CD4-positive, alpha-beta T cell treated with Interleukin-6 for 4 hours (primary cell): Measurements from ENCODE around the gene MUC2.

ENCODE experiments used
- DNase-seq: peaks from one replicate; pipeline ENCODE4 v3.0.0-alpha.2; 2020; ENCODE audit warnings: mixed read lengths

The MUC2 gene

DNA sequence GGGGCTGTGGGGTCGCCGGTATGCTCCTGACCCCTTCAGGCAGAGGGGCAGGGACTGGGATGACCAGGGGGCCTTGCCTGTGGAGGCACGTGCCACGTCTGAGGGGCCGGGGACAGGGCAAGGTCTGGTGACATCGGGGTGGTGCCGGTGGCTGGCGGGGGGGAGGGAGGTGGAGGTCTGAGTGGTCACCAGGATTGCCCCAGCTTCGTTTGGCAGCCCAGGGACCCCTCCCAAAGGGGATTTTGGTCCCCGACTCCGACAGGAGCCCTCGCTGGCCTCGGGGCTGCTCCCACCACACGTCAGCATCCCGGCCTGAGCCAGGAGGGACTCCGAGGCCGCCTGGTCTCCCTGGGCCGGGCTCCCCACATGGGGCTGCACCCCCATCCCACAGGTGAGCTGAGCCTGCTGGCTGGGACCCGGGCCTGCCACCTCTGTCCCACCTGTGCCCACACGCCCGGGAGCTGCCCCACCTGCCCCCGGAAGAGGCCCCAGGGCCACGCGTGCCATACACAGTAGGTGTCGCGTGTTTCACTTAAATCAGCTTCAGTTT, 37.1 kb upstream of the MUC2 start:
- DNase-seq: no peak

DNA sequence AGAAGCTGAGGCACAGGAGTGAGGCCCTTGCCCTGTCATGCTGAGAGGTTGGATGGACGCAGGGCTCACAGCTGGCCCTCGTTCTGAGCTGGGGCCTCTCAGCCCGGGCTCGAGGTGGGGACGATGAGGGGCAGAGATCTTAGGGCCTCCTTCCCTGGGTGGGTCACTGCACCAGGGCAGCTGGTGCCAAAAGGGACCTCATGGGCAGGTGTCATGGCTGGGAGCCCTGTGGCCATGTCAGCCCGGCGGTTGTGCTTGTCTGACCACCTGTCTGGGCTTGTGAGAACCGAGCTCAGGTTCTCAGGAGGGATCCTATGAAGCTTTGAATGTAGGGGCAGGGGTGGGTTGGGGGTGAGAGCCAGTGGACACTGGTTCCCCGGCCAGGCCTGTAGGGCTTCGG, 36.3 kb upstream of the MUC2 start:
- DNase-seq: no peak

DNA sequence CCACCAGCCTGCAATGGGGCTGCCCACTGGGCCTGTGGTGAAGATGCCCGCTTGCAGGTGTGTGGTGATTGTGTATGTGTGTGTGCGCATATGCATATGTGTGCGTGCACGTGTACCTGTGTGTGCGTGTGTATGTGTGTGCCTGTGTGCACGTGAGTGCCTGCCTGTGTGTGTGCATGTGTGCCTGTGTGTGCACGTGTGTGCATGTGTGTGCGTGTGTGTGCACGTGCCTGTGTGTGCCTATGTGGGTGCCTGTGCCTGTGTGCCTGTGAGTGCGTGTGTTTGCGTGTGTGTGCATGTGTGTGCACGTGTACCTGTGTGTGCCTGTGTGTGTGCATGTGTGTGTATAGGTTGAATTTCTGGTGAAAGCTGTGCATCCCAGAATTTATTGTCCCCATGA, 35.8 kb upstream of the MUC2 start:
- no peak for DNase-seq

DNA sequence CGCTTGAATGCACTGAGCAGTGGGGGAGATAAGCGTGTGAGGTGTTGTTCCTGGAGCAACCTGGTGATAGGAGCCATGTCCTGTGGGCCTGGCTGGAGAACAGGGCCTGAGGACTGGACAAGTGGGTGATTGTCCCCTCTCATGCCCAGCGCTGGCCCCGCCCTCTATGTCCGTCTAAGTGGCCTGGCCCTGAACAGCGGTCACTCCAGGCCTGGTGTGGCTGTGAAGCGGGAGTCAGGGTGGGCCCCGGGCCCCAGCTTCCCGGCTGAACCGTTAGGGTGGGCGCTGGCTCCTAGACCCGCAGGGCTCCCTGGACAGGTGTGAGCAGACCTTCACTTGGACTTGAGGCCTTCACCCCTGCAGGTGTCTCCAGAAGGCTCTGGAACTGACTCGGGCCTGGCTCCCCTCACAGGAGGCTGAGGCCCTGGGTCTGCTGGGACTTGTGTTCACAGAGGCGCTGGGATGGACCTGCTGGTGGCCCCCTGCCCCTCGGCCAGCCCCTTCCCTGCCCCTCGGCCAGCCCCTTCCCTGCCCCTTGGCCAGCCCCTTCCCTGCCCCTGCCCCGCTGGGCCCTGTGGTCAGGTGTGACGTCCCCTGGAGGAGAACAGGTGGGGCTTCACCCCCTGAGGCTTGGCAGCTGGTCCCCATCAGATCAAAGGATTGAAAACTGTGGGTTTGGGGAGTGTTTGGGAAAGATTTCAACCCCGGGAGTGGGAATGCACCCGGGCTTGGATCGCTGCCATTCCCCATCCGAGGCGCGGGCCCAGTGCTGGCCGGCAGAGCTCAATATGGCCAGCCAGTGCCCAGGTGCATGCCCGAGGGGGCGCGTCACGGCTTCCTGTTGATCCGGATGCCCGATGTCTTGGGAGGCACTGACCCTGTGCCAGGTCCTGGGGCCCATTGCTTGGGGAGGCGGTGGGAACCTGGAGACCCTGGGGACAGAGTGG, 34.9 kb upstream of the MUC2 start:
- DNase-seq: no peak

DNA sequence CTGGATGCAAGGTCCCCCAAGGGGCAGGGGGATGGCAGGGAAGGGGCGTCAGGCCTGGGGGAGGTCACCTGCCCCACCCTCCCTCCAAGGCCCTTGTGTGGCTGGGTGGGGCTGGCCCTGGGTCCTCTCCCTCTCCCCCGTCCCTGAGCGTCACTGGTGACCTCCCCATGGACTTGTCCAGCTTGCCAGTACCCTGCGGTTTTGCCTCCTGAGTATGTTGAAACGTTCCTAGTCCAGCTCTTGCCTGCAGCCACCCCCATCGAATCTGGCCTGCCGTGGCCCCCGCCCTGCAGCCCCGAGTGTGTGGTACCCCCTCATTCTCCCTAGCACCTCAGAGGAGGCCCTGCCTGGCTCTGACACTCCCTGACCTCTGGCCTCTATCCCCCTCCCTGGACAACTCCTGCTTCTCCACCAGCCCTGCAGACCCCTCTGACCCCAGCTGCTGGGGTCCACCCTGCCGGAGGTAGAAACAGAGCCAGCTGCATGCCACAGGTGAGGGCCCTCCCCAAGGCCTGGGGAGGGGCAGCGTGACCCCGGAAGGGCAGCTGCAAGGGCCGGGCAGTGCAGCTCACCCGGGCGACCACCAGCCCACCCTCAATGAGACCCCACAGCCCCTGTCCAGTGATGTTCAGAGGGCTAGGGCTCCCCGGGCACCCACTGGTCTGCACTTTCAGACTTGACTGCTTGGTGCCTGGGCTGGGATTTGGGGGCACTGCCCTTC, 34.1 kb upstream of the MUC2 start:
- no peak for DNase-seq

DNA sequence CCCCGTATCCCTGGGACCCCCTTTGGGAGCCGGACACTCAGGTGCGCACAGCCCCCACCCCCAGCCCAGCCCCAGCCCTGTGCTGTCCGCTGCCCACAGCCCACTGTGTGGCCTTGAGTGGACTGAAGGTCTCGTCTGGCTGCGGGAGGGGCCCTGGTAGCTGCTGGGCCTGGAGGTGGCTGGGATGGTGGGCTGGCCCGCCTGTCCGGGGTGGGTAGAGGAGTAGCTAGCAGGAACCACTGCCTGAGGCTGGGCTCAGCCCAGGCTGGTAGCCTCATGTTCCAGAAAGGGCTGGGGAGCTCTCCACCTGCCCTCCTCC, 33.6 kb upstream of the MUC2 start:
- no peak for DNase-seq

DNA sequence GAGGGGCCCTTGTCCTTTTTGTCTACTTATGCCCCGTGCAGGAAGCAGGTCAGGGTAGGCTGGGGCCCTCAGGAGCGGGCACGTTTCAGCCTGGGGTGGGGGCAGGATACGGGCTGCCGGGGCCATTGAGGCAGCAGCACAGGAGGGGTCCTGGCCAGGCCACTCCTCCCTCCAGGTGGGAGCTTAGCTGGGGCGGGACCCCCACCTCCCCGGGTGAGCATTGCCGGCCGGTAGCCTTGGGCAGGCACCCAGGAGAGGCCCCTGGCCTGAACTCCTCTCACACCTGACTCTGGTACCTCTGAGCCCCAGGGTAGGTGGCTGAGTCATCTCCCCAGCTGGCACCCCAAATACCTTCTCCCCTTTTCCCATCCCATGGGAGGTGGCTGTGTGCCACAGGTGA, 33.2 kb upstream of the MUC2 start:
- no peak for DNase-seq

DNA sequence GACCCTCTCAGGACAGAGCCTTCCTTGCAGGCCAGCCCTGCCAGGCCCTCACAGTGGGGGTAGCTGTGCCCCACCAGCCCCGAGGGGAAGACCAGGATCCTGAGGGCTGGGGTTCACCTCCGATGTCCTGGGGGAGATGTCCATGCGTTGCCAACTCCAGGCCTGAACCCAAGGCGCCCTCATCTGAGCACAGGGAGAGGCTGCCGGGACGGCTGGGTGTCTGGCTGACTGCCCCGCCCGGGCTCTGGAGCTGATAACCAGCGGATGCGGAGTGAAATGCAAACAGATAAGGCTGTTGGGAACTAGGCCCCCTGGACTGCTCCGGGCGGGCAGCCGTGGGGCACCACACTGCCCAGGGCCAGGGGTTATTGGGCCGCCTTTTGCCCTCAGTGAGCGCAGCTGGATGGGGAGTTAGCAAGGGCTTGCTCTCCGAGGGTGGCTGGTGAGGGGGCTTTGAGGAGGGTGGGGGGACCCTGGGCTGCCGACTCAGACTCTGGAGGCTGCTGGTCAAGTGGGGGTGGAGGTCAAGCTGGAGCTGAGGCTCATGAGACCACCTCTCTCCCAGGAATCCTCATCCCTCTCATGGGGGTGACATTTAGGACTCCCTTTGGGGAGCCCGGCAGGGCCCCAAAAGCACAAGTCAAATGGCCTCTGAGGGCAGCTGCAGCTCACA, 32.6 kb upstream of the MUC2 start:
- DNase-seq: no peak

DNA sequence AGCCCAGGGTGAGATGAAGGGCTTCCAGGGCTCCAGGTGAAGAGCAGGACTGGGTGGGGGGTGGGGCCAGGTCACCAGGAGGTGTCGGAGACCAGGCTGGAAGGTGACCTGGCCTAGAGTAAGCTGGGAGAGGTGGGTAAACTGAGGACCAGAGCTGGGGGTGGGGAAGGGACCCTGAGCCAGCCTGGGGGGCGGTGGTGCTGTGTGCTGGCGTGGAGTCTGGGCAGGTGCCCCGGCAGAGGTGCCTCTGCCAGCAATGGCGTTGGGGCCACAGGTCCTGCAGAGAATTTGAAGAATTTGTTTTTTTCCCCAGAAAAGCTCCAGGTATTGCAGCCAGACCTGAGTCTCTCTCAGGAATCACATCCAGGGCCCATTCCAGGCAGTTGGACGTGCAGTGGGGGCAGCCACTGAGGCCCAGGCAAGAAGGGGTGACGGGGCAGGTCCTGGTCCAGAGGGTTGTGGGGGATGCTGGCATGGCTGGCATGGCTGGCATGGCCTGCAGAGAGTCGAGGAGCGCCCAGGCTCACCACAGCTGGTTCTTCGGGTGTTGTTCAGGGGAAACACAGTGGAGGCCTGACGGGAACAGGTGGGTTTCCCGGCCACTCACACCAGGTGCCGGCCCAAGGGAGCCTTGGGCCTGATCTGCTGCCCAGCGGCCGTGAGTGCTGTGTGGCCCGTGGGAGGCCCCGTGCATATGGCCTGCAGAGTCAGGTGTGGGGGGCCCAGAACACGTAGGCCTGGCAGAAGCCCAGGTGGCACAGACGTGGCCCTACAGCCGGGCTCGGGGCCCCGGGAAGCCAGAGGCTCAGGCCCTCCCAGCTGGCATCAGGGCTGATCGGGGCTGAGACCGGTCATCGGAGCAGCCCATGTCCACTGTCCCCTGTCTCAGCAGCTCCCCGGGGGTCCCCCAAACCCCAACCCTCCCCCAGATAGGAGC, 31.8 kb upstream of the MUC2 start:
- DNase-seq: no peak

DNA sequence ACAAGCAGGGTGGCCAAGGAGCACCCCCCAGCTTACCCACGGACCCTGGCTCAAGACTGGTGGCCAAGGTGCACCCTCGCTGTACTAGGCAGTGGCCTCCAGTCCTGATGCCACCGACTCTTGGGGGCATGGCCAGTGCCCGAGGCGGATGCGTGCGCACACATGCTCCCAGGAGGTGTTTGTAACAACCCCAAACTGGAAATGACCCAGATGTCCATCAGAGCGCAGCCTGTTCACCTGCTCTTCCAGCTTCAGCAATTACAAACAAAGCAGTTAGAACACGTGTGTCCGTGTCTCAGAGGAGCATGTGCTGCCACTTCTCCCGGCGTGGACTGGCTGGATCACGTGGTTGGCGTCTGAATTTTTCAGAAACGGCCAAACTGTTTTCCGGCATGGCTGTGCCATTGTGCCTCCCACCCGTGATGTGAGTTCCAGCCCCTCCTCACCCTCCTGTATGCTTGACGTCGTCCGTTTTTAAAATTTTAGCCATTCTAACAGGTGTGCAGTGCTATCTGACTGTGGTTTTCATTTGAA, 31.0 kb upstream of the MUC2 start:
- DNase-seq: no peak

DNA sequence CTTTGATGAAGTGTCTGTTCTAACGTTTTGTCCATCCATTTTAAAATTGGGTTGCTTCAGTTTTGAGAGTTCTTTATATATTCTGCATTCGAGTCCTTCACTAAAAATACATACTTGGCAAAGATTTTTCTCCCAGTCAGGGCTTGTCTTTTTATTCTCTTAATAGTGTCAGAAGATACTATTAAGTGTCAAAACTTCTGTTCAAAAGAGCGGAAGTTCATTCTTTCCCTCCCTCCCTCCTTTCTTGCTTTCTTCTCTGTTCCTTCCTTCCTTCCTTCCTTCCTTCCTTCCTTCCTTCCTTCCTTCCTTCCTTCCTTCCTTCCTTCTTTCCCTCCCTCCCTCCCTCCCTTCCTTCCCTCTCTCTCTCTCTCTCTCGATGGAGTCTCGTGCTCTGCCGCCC, 30.5 kb upstream of the MUC2 start:
- no peak for DNase-seq

DNA sequence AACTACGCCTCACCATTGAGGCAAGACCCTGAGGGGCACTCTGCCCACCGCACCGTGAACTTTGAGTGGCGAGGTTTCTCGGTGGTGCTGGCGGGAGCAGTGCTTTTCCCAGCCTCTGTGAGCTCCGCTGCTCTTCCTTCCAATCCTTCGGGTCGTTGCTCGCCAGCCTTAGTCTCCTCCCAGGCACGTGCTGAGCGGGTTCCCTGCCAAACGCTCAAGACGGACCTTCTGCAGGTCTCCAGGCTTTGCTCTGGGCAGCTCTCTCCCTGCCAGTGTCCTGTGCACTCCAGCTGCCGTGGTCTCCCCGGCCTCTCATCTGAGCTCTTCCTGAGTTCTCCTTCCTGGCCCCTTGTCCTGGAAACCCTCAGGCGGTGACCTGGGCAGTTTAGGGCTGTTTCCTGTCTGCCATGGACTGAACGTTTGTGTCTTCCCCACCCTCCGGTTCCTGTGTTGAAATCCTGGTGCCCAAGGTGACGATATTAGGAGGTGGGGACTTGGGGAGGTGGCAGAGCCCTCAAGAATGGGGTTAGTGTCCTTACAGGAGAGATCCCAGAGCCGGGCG, 27.0 kb upstream of the MUC2 start:
- no peak for DNase-seq

DNA sequence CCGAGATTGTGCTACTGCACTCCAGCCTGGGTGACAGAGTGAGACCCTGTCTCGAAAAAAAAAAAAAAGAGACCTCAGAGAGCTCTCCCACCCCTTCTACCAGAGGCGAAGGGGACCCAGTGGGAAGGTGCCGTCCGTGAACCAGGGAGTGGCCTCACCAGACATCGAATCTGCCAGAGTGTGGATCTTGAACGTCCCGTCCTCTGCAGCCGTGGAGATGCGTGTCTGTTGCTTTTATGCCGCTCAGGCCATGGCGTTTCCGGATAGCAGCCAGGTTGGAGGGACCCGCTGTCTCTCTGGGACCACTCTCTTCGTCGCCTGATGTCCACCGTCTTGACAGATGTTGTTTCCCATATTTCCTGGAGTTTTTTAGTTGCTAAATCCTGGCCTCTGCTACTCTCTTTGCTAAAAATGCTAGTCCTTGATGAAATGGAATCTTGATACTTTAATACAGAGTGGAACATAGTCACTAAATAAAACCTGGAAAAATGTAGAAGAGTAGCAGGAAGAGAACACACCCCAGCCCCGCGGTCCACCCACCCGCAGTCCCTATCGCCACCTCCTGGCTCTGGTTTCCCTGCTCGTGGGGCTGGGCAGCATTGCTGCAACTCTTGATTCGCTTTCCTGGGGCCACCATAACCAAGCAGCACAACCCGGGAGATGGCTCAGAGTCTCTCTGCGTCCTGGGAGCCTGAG, 26.2 kb upstream of the MUC2 start:
- no peak for DNase-seq

DNA sequence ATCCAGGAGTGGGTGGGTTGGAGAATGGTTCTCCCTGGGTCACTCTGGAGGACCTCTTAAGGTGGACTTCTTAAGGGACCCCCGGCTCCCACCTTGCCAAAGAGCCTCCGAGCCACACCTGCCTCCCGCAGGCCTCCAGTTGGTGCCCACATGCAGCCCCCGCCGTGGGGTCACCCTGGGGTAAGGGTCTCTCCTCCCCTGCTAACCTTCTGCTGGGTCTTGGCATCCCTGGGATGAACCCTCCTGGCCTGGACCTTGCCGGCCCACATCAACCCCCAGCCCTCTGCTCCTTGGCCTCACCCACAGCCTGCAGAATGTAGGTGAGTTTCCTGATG, 25.6 kb upstream of the MUC2 start:
- no peak for DNase-seq

DNA sequence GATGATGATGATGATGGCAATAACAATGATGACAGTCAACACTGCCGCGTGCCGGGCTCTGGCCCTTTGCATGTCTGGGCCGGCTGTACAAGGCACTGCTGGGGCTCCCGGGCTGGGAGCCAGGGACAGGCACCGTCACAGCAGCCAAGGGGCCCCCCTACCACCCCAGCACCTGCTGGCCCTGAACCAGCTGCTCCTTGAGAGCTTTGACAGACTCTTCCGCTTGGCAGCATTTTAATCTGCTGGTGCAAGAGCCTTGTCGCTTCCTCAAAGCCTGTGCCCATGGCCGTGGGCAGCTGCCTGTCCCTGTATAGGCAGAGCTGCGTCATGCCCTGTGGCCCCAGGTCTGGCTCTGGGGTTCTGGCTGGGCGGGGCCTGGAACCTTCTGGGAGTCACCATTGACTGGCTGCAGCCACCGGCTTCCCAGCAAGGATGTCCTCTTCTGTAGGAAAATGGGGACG, 25.2 kb upstream of the MUC2 start:
- no peak for DNase-seq

DNA sequence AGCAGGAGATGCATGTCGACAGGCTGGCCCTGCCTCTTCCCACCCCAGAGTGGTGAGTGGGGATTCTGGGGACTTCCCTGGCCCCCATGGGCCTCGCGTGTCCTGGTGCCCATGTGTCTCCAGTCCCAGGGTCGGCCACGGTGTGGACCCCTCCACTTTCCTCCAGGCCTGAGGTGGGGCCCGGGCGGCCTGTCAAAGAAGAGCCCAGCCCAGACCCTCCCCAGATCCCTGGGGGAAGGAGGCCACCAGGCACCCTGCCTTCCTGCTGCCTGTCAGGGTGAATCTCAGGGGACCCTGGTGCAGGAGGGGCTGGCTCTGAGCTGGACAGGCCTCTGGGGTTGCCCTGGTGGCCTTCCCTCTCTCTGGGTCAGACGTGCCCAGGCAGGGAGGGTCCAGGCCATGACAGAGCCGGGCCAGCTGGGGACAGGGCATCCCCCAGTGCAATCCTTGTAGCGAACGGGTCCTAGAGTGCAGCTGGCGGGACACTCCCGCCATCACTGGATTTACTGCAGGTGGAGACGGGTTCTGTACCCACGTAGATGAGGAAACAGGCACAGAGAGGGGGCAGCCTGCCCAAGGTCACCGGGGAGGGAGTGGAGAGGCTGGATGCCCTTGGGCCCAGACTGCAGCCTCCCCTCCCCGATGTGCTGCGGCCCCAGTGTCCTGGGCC, 24.6 kb upstream of the MUC2 start:
- no peak for DNase-seq

DNA sequence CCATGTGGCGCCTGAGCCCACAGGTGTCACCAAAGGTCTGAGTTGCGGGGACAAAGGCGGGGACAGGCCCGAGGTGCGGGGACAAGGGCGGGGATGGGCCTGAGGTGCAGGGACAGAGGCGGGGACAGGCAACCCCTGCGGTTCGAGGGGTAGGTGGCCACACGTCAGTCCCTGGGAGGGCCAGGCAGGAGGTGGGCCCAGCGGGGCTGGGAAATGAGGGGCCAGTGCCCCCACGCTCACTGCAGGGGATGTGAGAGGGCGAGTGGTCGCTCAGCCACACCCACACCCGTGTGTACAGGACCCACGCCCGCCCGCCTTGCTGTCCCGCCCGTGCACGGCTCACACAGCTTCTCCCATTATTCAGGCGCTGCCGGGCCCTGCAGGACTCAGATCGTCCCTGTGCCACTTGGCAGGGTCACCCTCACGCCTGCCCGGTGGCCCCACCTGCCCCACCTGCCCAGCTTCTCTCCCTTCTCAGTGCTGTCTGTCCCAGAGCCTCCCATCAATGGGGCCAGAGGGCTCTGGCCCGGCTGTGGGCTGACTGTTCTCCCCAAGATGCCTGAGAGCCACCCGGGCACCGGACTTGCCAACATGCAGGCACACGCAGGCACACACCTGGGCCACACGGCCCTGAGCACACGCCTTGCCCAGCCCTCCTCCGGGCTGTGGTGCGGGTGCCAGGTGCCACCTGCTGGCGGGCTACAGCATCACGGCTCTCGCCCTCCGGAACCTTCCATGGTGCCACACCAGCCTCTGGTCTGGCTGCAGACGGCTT, 23.9 kb upstream of the MUC2 start:
- DNase-seq: peak; percentile 78

DNA sequence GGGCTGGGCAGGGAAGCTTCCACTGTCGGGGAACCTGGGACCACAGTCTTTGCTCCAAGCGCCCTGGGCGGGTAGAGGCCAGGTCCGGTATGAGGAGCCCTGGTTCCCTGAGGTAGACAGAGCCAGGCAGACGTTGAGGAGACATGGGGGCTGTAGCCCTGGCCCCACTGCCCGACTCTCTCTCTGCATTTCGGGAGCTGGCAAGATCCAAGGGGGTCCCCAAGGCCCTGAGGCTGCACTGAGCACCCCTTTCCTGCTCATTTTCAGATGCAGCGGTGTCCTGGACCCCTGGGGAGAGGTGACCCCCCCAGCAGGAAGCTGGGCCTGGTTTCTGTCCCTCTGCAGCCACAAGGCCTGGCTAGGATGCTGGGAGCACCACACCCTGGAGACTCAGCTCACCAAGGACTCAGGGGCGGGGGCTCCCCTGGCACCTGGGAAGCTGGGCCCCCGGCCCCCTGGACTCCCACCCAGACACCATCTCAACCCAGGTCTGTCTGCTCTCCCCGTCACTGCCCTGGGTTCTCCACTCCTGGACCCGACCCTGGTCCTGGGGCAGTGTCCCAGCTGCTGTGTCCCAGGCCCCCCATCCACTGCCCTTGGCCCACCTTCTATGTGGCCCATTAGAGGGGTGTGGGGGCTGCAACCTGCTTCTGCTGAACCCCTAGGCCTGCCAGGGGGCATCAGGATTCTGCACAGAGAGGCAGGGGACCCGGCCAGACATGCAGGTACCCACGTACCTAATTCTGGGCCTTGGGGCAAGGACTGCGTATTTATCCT, 23.1 kb upstream of the MUC2 start:
- no peak for DNase-seq
